Mucosa of stomach (tissue), 1 donor: Measurements from ENCODE around the gene ACTR5.
"Not testable (repeated sequence)": the region's sequence is repeated elsewhere in the genome, so short reads cannot be mapped to it uniquely, and the experiment has no call there.

Source experiments
- H3K27me3 ChIP-seq: one replicate; pipeline ENCODE4 v1.7.0; 2013; ENCODE audit warnings: mild to moderate bottlenecking, low read length; ENCODE audit not compliant: control insufficient read depth, insufficient read depth
- H3K36me3 ChIP-seq: one replicate; pipeline ENCODE4 v1.7.0; 2013; ENCODE audit warnings: low read length; ENCODE audit not compliant: control insufficient read depth, insufficient read depth
- H3K4me1 ChIP-seq: one replicate; pipeline ENCODE4 v1.7.0; 2013; ENCODE audit warnings: mild to moderate bottlenecking, low read length; ENCODE audit not compliant: control insufficient read depth, insufficient read depth
- H3K4me3 ChIP-seq: one replicate; pipeline ENCODE4 v1.7.0; 2013; ENCODE audit warnings: low read length
- H3K9ac ChIP-seq: one replicate; pipeline ENCODE4 v1.7.0; 2013; ENCODE audit warnings: mild to moderate bottlenecking, low read length, moderate library complexity
- H3K9me3 ChIP-seq: one replicate; pipeline ENCODE4 v1.7.0; 2013; ENCODE audit warnings: mild to moderate bottlenecking, low read length, moderate library complexity; ENCODE audit not compliant: control insufficient read depth
- donor health status: Pancreatic carcinoma.

Gene ACTR5

GRCh38 chr20:38804682-38805501 lies 56.6 kb downstream of the ACTR5 start:
- Histone ChIP-seq H3K9ac (peak overlapping the region; percentile 62), H3K4me3 (no peak overlapping the region), H3K36me3 (no peaks in the 10 kb centered on the region), H3K4me1 (peaks cover 3% of the 10 kb centered on the region), H3K9me3 (no peaks in the 10 kb centered on the region), H3K27me3 (peaks cover 34% of the 10 kb centered on the region)

GRCh38 chr20:38805502-38805957 lies 57.3 kb downstream of the ACTR5 start, which contains the start of gene PPP1R16B:
TSS of gene PPP1R16B (plus strand) at chr20:38805697. CDS start at chr20:38835926, 30,229 bp downstream.
- Histone ChIP-seq H3K9me3 (no peaks in the 10 kb centered on the region), H3K4me1 (peaks cover 3% of the 10 kb centered on the region), H3K9ac (peak within 1 kb of the TSS; percentile 62), H3K4me3 (no peak within 1 kb of the TSS), H3K36me3 (no peaks in the 10 kb centered on the region), H3K27me3 (peaks cover 34% of the 10 kb centered on the region)

GRCh38 chr20:38805958-38806854 lies 57.9 kb downstream of the ACTR5 start:
- H3K4me1 ChIP-seq, result peaks cover 3% of the 10 kb centered on the region
- peak overlapping the region; percentile 62 for H3K9ac ChIP-seq
- H3K4me3 ChIP-seq, result no peak overlapping the region
- peaks cover 34% of the 10 kb centered on the region for H3K27me3 ChIP-seq
- H3K9me3 ChIP-seq, result no peaks in the 10 kb centered on the region
- H3K36me3 ChIP-seq, result no peaks in the 10 kb centered on the region

GRCh38 chr20:38806855-38807655 lies 58.8 kb downstream of the ACTR5 start:
- H3K27me3 ChIP-seq, result peaks cover 34% of the 10 kb centered on the region
- H3K4me1 ChIP-seq, result peaks cover 3% of the 10 kb centered on the region
- H3K36me3 ChIP-seq, result no peaks in the 10 kb centered on the region
- no peak overlapping the region for H3K4me3 ChIP-seq
- peak overlapping the region; percentile 9 for H3K9ac ChIP-seq
- no peaks in the 10 kb centered on the region for H3K9me3 ChIP-seq

- Histone ChIP-seq H3K27me3 (peaks cover 34% of the 10 kb centered on the region), H3K4me3 (no peak overlapping the region), H3K36me3 (no peaks in the 10 kb centered on the region), H3K4me1 (peaks cover 3% of the 10 kb centered on the region), H3K9ac (no peak overlapping the region), H3K9me3 (no peaks in the 10 kb centered on the region)
Observed at GRCh38 chr20:38809942-38810341, 61.7 kb downstream of the ACTR5 start.

- Histone ChIP-seq H3K9ac (no peak overlapping the region), H3K36me3 (no peaks in the 10 kb centered on the region), H3K4me3 (no peak overlapping the region), H3K9me3 (no peaks in the 10 kb centered on the region), H3K27me3 (peaks cover 23% of the 10 kb centered on the region), H3K4me1 (peaks cover 3% of the 10 kb centered on the region)
Observed at GRCh38 chr20:38810926-38811630, 62.8 kb downstream of the ACTR5 start.

GRCh38 chr20:38811769-38812168 lies 63.5 kb downstream of the ACTR5 start:
- Histone ChIP-seq H3K4me1 (no peaks in the 10 kb centered on the region), H3K9me3 (no peaks in the 10 kb centered on the region), H3K27me3 (peaks cover 16% of the 10 kb centered on the region), H3K36me3 (no peaks in the 10 kb centered on the region), H3K9ac (no peak overlapping the region), H3K4me3 (no peak overlapping the region)

GRCh38 chr20:38812182-38812581 lies 63.9 kb downstream of the ACTR5 start:
- Histone ChIP-seq H3K4me3 (no peak overlapping the region), H3K27me3 (peaks cover 12% of the 10 kb centered on the region), H3K36me3 (no peaks in the 10 kb centered on the region), H3K4me1 (no peaks in the 10 kb centered on the region), H3K9ac (no peak overlapping the region), H3K9me3 (no peaks in the 10 kb centered on the region)

- no peaks in the 10 kb centered on the region for H3K36me3 ChIP-seq
- H3K4me3 ChIP-seq, result no peak overlapping the region
- no peaks in the 10 kb centered on the region for H3K9me3 ChIP-seq
- H3K27me3 ChIP-seq, result peaks cover 4% of the 10 kb centered on the region
- H3K4me1 ChIP-seq, result no peaks in the 10 kb centered on the region
- H3K9ac ChIP-seq, result no peak overlapping the region
Observed at GRCh38 chr20:38812709-38813573, 64.7 kb downstream of the ACTR5 start.

- not testable (repeated sequence) for H3K4me1 ChIP-seq, H3K9ac ChIP-seq, H3K4me3 ChIP-seq, H3K36me3 ChIP-seq, H3K27me3 ChIP-seq, H3K9me3 ChIP-seq
Observed at GRCh38 chr20:38813574-38813962, 65.3 kb downstream of the ACTR5 start.
